ENCODE results near the gene TMOD2.
"Not testable (repeated sequence)": the region's sequence is repeated elsewhere in the genome, so short reads cannot be mapped to it uniquely, and the experiment has no call there.

Gene TMOD2

GRCh38 chr15:51782357-51782896 lies 31.0 kb downstream of the TMOD2 start:
- no peak for TF ChIP-seq CTCF (IDR thresholded peaks at IDR 0.05)
- no peak for DNase-seq (ENCODE audit: low spot score)
- no peak overlapping the region for H3K4me3 ChIP-seq

GRCh38 chr15:51783967-51784366 lies 32.6 kb downstream of the TMOD2 start:
- Histone ChIP-seq H3K4me3 (no peak overlapping the region), H3K27ac (no peak overlapping the region)
- TF ChIP-seq CTCF (IDR thresholded peaks at IDR 0.05), result no peak
- DNase-seq (ENCODE audit: low spot score), result no peak

More at GRCh38 chr15:51782357-51782896, 31.0 kb downstream of the TMOD2 start:
- H3K27ac ChIP-seq, result no peak overlapping the region

- H3K4me3 ChIP-seq; H3K27ac ChIP-seq; DNase-seq (ENCODE audit: low spot score): not testable (repeated sequence)
These were observed 35.7 kb downstream of the TMOD2 start for GRCh38 chr15:51787130-51787529.

GRCh38 chr15:51792474-51792873 lies 41.1 kb downstream of the TMOD2 start:
- not testable (repeated sequence) for DNase-seq (ENCODE audit: low spot score)

GRCh38 chr15:51793521-51794305 lies 42.3 kb downstream of the TMOD2 start:
- no peak for DNase-seq (ENCODE audit: low spot score)

More at GRCh38 chr15:51792474-51792873, 41.1 kb downstream of the TMOD2 start:
- not testable (repeated sequence) for H3K27ac ChIP-seq, H3K4me3 ChIP-seq

GRCh38 chr15:51796847-51797401 lies 45.5 kb downstream of the TMOD2 start:
- H3K4me3 ChIP-seq, result no peak overlapping the region
- H3K27ac ChIP-seq, result no peak overlapping the region
- no peak for TF ChIP-seq CTCF (IDR thresholded peaks at IDR 0.05)
- no peak for DNase-seq (ENCODE audit: low spot score)

More at GRCh38 chr15:51793521-51794305, 42.3 kb downstream of the TMOD2 start:
- no peak for TF ChIP-seq CTCF (IDR thresholded peaks at IDR 0.05)
- Histone ChIP-seq H3K27ac (peak overlapping the region in 1 of 2 donors; percentile 16), H3K4me3 (no peak overlapping the region)

- DNase-seq (ENCODE audit: low spot score), result no peak
- Histone ChIP-seq H3K27ac (no peak overlapping the region), H3K4me3 (no peak overlapping the region)
- TF ChIP-seq CTCF (IDR thresholded peaks at IDR 0.05), result no peak
These were observed 46.9 kb downstream of the TMOD2 start for GRCh38 chr15:51798281-51798680.

Measured in coronary artery (tissue), 2 donors.